ENCODE results near the gene OLFM1.

DNA sequence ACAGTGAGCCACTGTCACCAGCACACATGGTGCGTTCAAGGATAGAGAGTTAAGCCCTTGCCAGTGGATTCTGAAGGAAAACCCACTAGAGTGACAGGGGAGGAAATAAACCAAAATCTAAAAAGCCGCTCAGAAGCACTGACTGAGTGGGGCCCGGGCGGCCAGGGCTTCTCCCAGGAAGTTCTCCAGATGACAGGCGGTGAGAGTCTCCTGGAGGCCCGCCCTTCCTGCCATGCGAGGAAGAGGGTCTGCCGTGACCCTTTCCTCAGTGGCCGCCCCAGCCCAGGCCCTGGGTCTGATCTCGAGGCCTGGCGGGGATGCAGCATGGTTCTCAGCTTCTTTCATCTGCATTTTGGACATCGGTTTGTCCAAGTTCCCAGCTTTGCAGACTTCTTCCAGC, 14.9 kb downstream of the OLFM1 start:
- no peak for TF ChIP-seq ZNF274 (IDR thresholded peaks at IDR 0.05; ENCODE audit: low read depth, low read length)
- no peak for TF ChIP-seq YY1 (IDR thresholded peaks at IDR 0.05; ENCODE audit: insufficient read depth, insufficient read length)
- TF ChIP-seq SUZ12 (IDR thresholded peaks at IDR 0.05; ENCODE audit: extremely low read depth, insufficient read depth, insufficient read length) = no peak

Measured in NT2/D1 (cell line).